AG09319 (cell line): ENCODE results near the gene FOXL3.
"Not testable (repeated sequence)": the region's sequence is repeated elsewhere in the genome, so short reads cannot be mapped to it uniquely, and the experiment has no call there.

Experiments
- DNase-seq: peaks from one replicate; pipeline ENCODE4 v3.0.0-alpha.2; 2010; ENCODE audit warnings: low read depth; ENCODE audit errors: extremely low read depth
- CTCF ChIP-seq: IDR thresholded peaks from 2 replicates; pipeline ENCODE4 v1.5.1; 2011; ENCODE audit warnings: low read depth, mild to moderate bottlenecking, inconsistent platforms, low read length, moderate library complexity

Gene FOXL3

GRCh38 chr7:335358-336148 lies 45.6 kb downstream of the FOXL3 start:
- TF ChIP-seq CTCF, result no peak
- DNase-seq, result no peak

- not testable (repeated sequence) for DNase-seq
These were observed 46.2 kb downstream of the FOXL3 start for GRCh38 chr7:336149-336533.

GRCh38 chr7:336810-337566 lies 47.0 kb downstream of the FOXL3 start:
- no peak for DNase-seq
- TF ChIP-seq CTCF, result no peak

DNA sequence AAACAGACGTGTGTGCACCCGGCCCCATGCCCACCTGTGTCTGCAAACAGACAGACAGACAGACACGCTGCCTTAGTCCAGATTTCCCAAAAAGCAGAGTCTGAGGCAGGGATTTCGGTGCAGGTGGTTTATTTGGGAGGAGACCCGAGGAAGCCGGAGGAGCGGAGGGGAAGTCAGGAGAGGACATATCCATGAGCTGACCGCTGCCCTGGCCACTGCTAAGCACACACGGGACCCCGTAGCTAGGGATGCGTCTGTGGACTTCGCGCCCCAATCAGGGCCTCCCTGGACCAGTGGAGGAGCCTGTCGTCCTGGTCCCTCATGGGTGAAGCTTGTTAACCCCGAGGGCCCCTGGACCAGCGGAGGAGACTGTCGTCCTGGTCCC lies 47.6 kb downstream of the FOXL3 start:
- no peak for TF ChIP-seq CTCF
- DNase-seq, result no peak

GRCh38 chr7:338295-339061 lies 48.5 kb downstream of the FOXL3 start:
- DNase-seq, result no peak
- no peak for TF ChIP-seq CTCF

DNA sequence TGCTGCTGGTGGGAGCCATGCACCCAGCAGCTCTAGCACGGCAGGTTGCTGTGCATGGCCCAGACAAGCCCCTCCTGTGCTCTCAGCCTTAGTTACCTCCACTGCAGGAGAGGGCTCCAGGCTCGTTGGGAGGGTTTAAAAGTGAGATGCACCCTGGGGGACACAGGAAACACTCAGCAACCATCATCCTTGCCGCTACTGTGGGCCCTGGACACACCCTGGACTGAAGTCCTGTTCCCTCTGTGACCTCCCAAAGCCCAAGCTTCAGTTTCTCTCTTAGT lies 49.0 kb downstream of the FOXL3 start:
- no peak for DNase-seq
- no peak for TF ChIP-seq CTCF

DNA sequence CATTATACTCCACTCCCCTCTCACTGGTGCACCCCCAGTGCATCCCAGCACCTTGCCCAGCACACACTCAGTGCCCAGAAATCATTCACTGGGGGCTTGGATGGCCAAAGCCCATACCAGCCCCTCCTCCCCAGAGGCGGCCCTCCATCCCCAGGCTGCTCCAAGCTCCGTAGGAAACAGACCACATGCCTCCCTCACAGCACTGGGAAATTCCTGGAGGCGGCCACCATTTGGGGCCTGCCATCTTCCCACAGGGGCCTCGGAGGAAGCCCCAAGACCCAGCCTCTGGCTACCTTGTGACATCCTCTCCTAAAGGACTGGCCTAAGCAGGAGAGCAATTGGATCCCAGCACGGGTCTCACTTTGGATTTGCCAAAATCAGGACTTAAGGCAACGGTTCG lies 49.7 kb downstream of the FOXL3 start:
- no peak for DNase-seq
- no peak for TF ChIP-seq CTCF
